NT2/D1 (cell line): Measurements from ENCODE around the gene USP49.
"Not testable (repeated sequence)": the region's sequence is repeated elsewhere in the genome, so short reads cannot be mapped to it uniquely, and the experiment has no call there.

Experiments used
- DNase-seq: peaks from one replicate; pipeline ENCODE4 v3.0.0-alpha.2; 2011; ENCODE audit warnings: low read depth, low spot score
- H3K27me3 ChIP-seq: 2 replicates; pipeline ENCODE4 v1.6.0; 2011; ENCODE audit warnings: mild to moderate bottlenecking; ENCODE audit not compliant: insufficient read length, insufficient read depth
- H3K36me3 ChIP-seq: 2 replicates; pipeline ENCODE4 v1.6.1; 2011; ENCODE audit warnings: mild to moderate bottlenecking, low read length, mixed read lengths; ENCODE audit not compliant: insufficient read depth, insufficient read length
- H3K4me1 ChIP-seq: 2 replicates; pipeline ENCODE4 v1.5.1; 2011; ENCODE audit not compliant: insufficient read depth, insufficient read length
- H3K4me3 ChIP-seq: 2 replicates; pipeline ENCODE4 v1.5.1; 2011; ENCODE audit warnings: low read depth; ENCODE audit not compliant: insufficient read length
- H3K9ac ChIP-seq: 2 replicates; pipeline ENCODE4 v1.6.0; 2011; ENCODE audit warnings: low read depth; ENCODE audit not compliant: insufficient read length
- H3K9me3 ChIP-seq: 2 replicates; pipeline ENCODE4 v1.5.1; 2011; ENCODE audit warnings: mild to moderate bottlenecking, low read length; ENCODE audit not compliant: insufficient read depth
- SUZ12 ChIP-seq: IDR thresholded peaks from 2 replicates; pipeline ENCODE4 v1.6.1; 2011; ENCODE audit not compliant: insufficient read length, insufficient read depth; ENCODE audit errors: extremely low read depth
- YY1 ChIP-seq: IDR thresholded peaks from 2 replicates; pipeline ENCODE4 v1.6.1; 2011; ENCODE audit not compliant: insufficient read length, insufficient read depth
- ZNF274 ChIP-seq: IDR thresholded peaks from 2 replicates; pipeline ENCODE4 v1.6.1; 2011; ENCODE audit warnings: mild to moderate bottlenecking, low read depth, low read length

Gene USP49

DNA sequence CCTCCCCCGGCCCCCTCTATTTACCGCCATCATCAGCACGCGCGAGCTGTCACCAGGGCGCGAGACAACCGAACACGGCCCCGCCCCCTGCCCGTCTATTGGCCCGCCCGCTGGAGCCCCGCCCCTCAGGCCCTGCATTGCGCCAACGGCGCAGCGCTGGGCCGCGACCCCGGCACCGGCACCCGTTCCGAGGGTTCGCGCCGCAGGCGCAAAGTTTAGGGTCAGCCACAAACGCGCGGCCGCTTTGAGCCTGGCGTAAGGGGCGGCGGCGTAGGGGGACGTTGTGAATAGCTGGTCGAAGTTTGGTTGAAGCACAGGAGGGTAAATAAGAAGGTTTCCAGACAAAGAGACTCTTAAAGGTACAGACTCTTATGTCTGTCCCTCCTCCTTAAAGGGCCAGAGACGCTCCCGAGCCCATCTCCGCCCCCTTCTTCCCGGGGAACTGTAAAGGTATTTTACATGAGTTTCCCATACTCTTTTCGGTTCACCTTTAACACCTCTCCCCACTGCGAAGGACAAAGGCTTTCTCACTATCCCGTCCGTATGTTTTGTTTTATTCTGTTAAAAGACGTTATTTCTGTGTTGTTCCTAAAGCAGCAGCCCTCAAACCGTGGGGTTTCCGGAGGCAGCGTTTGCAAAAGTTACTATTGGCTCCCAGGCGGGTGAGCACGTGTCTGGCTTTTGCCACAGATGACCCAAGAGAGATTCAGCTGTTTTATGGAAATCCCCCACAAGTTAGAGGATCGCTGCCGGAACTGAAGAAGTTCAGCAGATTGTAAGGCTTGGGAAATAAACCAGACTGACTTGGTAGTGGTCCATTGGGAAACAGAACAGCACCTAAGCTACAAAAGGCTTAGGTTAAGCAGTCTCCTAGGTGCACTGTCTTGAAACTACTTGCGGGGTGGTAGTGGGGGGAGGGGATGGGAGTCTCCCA lies at the start of gene USP49:
Gene USP49 (minus strand): TSS at position 76 of the 934 bp plus-strand sequence. CDS start 88,392 bp downstream, outside the sequence.
- H3K36me3 ChIP-seq: no peaks in the 10 kb centered on the region
- DNase-seq: peak; percentile 62
- H3K9me3 ChIP-seq: no peaks in the 10 kb centered on the region
- H3K4me3 ChIP-seq: peak within 1 kb of the TSS; percentile 60
- no peaks in the 10 kb centered on the region for H3K4me1 ChIP-seq
- TF ChIP-seq YY1 (no peak), SUZ12 (no peak), ZNF274 (no peak)
- peak within 1 kb of the TSS; percentile 82 for H3K9ac ChIP-seq
- H3K27me3 ChIP-seq: peaks cover 3% of the 10 kb centered on the region

DNA sequence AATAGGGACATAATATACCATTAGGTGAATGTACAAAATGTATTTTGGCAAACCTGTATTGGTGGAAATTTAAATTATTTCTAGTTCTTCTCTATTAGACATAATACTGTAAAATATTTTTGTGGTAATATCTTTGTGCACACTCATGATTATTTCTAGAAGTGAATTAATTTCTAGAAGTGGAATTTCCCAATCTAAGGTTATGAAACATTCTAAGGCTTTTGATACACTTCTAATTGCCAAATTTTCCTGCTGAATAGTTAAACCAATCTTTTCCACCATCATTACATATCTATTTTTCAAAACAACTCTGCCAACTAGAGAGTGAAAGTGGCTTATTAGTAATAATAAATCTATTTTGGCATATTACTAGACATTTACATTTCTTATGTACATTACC lies 48.3 kb upstream of the USP49 start:
- Histone ChIP-seq H3K9ac (no peak overlapping the region), H3K9me3 (no peaks in the 10 kb centered on the region), H3K4me1 (peaks cover 11% of the 10 kb centered on the region), H3K27me3 (peaks cover 5% of the 10 kb centered on the region), H3K4me3 (no peak overlapping the region), H3K36me3 (peaks cover 2% of the 10 kb centered on the region)
- TF ChIP-seq YY1: no peak
- no peak for TF ChIP-seq SUZ12
- no peak for TF ChIP-seq ZNF274
- no peak for DNase-seq

DNA sequence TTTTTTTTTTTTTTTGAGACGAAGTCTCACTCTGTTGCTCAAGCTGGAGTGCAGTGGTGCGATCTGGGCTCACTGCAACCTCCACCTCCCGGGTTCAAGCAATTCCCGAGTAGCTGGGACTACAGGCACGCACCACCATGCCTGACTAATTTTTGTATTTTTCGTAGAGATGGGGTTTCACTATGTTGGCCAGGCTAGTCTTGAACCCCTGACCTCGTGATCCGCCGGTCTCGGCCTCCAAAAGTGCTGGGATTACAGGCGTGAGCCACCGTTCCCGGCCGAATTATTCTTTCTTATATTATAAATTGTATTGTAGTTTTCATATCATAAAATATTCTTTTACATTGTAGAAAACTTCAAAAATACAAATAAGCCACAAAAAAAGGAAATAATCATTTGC lies 47.7 kb upstream of the USP49 start:
- H3K4me1 ChIP-seq: peaks cover 13% of the 10 kb centered on the region
- H3K27me3 ChIP-seq, H3K9ac ChIP-seq, H3K4me3 ChIP-seq, DNase-seq, H3K9me3 ChIP-seq, H3K36me3 ChIP-seq: not testable (repeated sequence)

DNA sequence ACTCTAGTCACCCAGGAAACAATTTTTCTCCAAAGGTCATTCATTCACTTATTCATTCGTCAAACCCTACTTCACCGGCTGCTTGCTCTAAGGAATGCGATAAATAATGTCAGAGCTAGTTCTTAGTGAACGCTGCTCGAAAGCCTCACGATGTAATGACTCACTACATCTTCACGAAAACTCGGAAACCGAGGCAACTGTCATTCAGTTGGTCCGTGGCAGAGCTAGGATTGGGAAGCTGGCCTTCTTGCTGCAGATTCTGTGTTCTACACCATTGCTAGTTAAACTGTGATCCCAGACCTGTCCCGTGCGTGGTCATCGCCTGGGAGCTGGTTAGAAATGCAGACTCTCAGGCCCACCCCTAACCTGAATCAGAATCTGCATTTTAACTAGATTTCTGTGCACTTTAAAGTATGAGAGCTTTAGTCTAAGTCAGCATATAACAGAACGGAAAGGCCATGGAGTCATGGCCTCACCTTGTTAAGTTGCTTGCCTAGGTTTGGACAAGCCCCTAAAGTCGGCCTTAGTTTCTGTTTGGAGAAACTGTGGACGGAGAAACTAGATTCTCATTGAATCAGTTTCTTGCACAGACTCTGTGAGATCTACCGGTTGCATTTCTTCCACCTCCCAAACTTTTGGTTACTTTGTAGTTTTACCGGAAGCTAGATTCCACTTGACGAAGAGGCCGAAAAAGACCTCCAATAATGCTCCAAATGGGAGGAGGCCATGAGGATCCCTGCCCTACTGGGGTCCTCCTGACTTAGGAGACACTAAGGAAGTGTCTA lies 47.1 kb upstream of the USP49 start:
- no peak for DNase-seq
- peak overlapping the region; percentile 54 for H3K9ac ChIP-seq
- H3K4me3 ChIP-seq: peak overlapping the region; percentile 35
- peaks cover 14% of the 10 kb centered on the region for H3K36me3 ChIP-seq
- no peaks in the 10 kb centered on the region for H3K9me3 ChIP-seq
- peaks cover 13% of the 10 kb centered on the region for H3K4me1 ChIP-seq
- peaks cover 5% of the 10 kb centered on the region for H3K27me3 ChIP-seq
- TF ChIP-seq ZNF274 (no peak), SUZ12 (no peak), YY1 (no peak)

DNA sequence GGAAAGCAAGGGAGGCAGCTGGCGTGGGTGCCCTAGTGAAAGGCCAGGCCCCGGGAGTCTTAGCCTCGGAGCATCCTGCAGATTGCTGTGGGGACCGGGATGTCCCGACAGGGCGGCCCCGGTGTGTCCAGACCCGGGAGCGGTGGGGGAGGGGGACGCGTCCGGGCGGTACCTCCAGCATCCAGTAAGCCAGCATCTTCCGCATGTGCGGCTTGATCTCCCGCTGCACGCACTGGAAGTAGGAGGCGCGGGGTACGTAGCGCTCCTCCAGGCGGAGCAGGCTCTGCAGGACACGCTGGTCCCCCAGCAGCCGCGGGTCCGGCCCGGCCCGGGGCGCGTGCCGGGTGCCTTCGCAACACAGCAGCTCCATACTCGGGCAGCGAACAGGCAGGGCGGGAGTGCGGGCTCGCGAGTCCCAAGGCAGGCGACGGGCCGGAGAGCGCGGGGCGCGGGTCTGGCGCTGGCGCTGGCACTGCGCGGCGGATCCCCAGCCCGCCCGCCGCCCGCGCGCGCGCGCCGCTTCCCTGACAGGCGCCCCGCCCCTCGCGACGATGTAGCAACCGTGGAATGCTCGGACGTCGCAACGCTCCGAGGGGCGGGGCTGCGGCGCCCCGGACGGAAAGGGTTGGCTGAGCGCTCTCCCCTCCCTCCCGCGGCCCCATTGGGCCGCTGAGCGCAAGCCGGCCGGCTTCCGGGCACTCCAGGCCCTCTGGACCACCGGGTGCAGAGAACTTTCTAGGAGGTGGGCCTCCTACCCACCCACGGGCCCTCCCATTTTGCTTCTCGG lies 46.3 kb upstream of the USP49 start, which contains the start of gene CCND3:
Gene CCND3 (minus strand): TSS at position 529 of the 787 bp plus-strand sequence. CDS start 159 bp downstream, at position 370.
- Histone ChIP-seq H3K9me3 (no peaks in the 10 kb centered on the region), H3K27me3 (peaks cover 5% of the 10 kb centered on the region), H3K36me3 (peaks cover 22% of the 10 kb centered on the region), H3K4me3 (peak within 1 kb of the TSS; percentile 91), H3K9ac (peak within 1 kb of the TSS; percentile 92), H3K4me1 (peaks cover 15% of the 10 kb centered on the region)
- TF ChIP-seq YY1 (no peak), SUZ12 (no peak), ZNF274 (no peak)
- DNase-seq: no peak

DNA sequence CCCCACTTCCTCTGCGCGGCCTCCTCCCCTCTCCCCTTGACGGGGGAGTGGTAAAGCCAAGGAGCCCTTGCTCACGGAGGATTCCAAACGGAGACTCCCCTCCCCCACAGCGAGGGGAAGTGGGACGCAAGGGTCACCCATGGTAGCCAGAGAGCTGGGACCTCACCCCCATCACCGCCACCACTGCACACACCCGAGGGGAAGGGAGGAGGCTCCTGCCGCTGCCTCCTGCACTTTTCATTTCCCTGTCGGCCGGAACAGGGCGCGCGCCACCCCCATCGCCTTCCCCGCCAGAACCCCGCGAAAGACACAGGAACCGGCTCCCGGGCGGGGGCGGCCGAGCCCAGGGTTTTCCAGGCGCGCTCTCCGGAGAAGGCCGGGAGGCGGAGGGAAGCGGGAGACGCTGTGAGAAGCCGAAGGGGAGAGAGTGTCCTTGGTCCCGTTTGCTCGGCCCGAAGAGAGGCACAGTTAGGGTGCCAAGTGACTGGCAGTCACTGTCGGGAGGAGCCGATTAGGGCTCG lies 45.6 kb upstream of the USP49 start:
- H3K27me3 ChIP-seq: peaks cover 5% of the 10 kb centered on the region
- no peak for DNase-seq
- no peak for TF ChIP-seq SUZ12
- peak overlapping the region; percentile 91 for H3K4me3 ChIP-seq
- peaks cover 29% of the 10 kb centered on the region for H3K36me3 ChIP-seq
- H3K4me1 ChIP-seq: peaks cover 19% of the 10 kb centered on the region
- no peaks in the 10 kb centered on the region for H3K9me3 ChIP-seq
- H3K9ac ChIP-seq: peak overlapping the region; percentile 92
